ENCODE measurements around the gene ANKRD52. TPM values are rescaled to one million over a fixed set of nuclear protein-coding genes. Genes with fewer than 3 reads are reported as not detected.

ANKRD52 gene
- total and polyA plus RNA-seq, 9 of the 15 experiments (the other 6 are each of a cell fraction or from before 2014, with no cell fraction given) = 0.52 to 46.8 (median 7.9) TPM

DNA sequence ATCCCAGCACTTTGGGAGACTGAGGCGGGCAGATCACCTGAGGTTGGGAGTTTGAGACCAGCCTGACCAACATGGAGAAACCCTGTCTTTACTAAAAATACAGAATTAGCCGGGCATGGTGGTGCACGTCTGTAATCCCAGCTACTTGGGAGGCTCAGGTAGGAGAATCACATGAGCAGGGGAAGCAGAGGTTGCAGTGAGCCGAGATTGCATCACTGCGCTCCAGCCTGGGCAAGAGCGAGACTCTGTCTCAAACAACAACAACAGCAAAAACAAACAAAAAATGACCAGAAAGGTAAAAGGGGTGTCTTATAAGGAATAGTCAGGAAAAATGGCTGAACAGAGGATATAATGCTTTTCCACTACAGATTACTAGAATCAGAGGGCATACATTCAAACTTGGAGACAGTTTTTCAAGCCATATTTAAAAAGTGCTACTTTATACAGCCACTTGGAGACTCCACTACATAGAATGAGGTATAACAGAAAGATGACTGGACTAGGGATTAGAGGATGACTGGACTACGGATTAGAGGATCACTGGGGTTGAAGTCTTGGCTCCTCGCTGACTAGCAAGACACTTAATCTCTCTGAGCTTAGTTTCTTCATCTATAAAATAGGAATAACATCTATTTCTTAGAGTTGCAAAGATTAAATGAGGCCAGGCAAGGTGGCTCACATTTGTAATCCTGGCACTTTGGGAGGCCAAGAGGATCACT is 46.8 kb upstream of the ANKRD52 start:
- H3K4me1 ChIP-seq (replicated peaks in 1 of 2; ENCODE audit: control insufficient read depth in 2 of 2, insufficient read depth in 2 of 2, low read length in 2 of 2) = peaks cover 13 to 17% of the 10 kb centered on the region in 2 experiments
- TF ChIP-seq ZNF224 (CRISPR knock-in tag; IDR thresholded peaks at IDR 0.05) (no peak), ATF3 (IDR thresholded peaks at IDR 0.05) (peak; percentile 40), ATF3 (CRISPR knock-in tag; conservative IDR thresholded peaks at IDR 0.05) (no peak)
- WGBS (ENCODE audit: insufficient coverage, low coverage, missing lambda C conversion rate) = 90% methylated on average over 8 of the region's 8 CpGs
- no peaks in the 10 kb centered on the region for H3K9me1 ChIP-seq (ENCODE audit: control insufficient read depth, insufficient read depth, low read length)
- H3K36me3 ChIP-seq (ENCODE audit: control insufficient read depth, insufficient read depth, low read length) = peaks cover 50% of the 10 kb centered on the region
- ChIA-PET POLR2A (interaction anchor here (0.9 kb wide), 1 partner anchor 11 kb away, joined by 3 read pairs; the partner anchor contains the start of gene CNPY2), CTCF (ENCODE audit: low intra/inter-chr PET ratio) (no interaction called here)
- in situ Hi-C loops (cut with MboI) = no loop called here
- no peak overlapping the region for H3K4me2 ChIP-seq (ENCODE audit: insufficient read depth, low read length)
- no TSS peak for BruUV-seq (replicated peaks)
- H2AFZ ChIP-seq (ENCODE audit: low read depth, low read length) = no peak overlapping the region
- no peak overlapping the region for H3K4me3 ChIP-seq
- H3K79me2 ChIP-seq (ENCODE audit: control insufficient read depth, insufficient read depth, low read length) = peaks cover 6% of the 10 kb centered on the region; the same call in 2 of the 3 replicates
- no peaks in the 10 kb centered on the region for H3K27me3 ChIP-seq (ENCODE audit: control insufficient read depth in 2 of 2, insufficient read depth in 2 of 2, low read length in 2 of 2)
- no peaks in the 10 kb centered on the region for H3K9me3 ChIP-seq (replicated peaks; ENCODE audit: control insufficient read depth, insufficient read depth, low read depth, low read length)
- FAIRE-seq (no peak), ATAC-seq (no peak), DNase-seq (ENCODE audit: extremely low read depth in 1 of 4, low spot score in 3 of 4) (no peak)
- H3K27ac ChIP-seq (ENCODE audit: extremely low read depth, low read depth, low read length) = no peak overlapping the region
- no peak overlapping the region for H3K9ac ChIP-seq (ENCODE audit: insufficient read depth in 1 of 2, low read depth in 2 of 2, low read length in 2 of 2)
- no peaks in the 10 kb centered on the region for H4K20me1 ChIP-seq (replicated peaks; ENCODE audit: control insufficient read depth, insufficient read depth, low read length)
- intact Hi-C loops (cut with micrococcal nuclease) = no loop called here

- Histone ChIP-seq H3K36me3 (ENCODE audit: control insufficient read depth, insufficient read depth, low read length) (peaks cover 46% of the 10 kb centered on the region), H3K4me2 (ENCODE audit: insufficient read depth, low read length) (no peak overlapping the region), H3K79me2 (ENCODE audit: control insufficient read depth, insufficient read depth, low read length) (peaks cover 13% of the 10 kb centered on the region), H3K9me3 (replicated peaks; ENCODE audit: control insufficient read depth, insufficient read depth, low read depth, low read length) (no peaks in the 10 kb centered on the region), H4K20me1 (replicated peaks; ENCODE audit: control insufficient read depth, insufficient read depth, low read length) (no peaks in the 10 kb centered on the region), H2AFZ (ENCODE audit: low read depth, low read length) (no peak overlapping the region), H3K27ac (ENCODE audit: extremely low read depth, low read depth, low read length) (no peak overlapping the region), H3K4me3 (no peak overlapping the region), H3K4me1 (replicated peaks in 1 of 2; ENCODE audit: control insufficient read depth in 2 of 2, insufficient read depth in 2 of 2, low read length in 2 of 2) (peaks cover 13 to 18% of the 10 kb centered on the region in 2 experiments), H3K9me1 (ENCODE audit: control insufficient read depth, insufficient read depth, low read length) (no peaks in the 10 kb centered on the region), H3K27me3 (ENCODE audit: control insufficient read depth in 2 of 2, insufficient read depth in 2 of 2, low read length in 2 of 2) (no peaks in the 10 kb centered on the region), H3K9ac (ENCODE audit: insufficient read depth in 1 of 2, low read depth in 2 of 2, low read length in 2 of 2) (no peak overlapping the region)
- BruUV-seq (replicated peaks) = no TSS peak
- DNase-seq (ENCODE audit: extremely low read depth in 1 of 4, low spot score in 3 of 4) = no peak
- intact Hi-C loops (cut with micrococcal nuclease) (no loop called here), in situ Hi-C loops (cut with MboI) (no loop called here)
- no peak for ATAC-seq
- 85% methylated on average over 3 of the region's 3 CpGs for WGBS (ENCODE audit: insufficient coverage, low coverage, missing lambda C conversion rate)
- FAIRE-seq = no peak
- POLR2A ChIA-PET = interaction anchor here (0.9 kb wide), 1 partner anchor 12 kb away, joined by 3 read pairs; the partner anchor contains the start of gene CNPY2
- CTCF ChIA-PET (ENCODE audit: low intra/inter-chr PET ratio) = no interaction called here
- TF ChIP-seq CCAR2 (IDR thresholded peaks at IDR 0.05; ENCODE audit: low read depth, low read length) = no peak
- no peak for TF ChIP-seq RHOXF2B (CRISPR knock-in tag; conservative IDR thresholded peaks at IDR 0.05)
- no peak for TF ChIP-seq THRAP3 (IDR thresholded peaks at IDR 0.05; ENCODE audit: borderline replicate concordance)
- TF ChIP-seq ARNT (IDR thresholded peaks at IDR 0.05) = no peak
- TF ChIP-seq FOXK2 (conservative IDR thresholded peaks at IDR 0.05 in 1 of 2, IDR thresholded peaks at IDR 0.05 in 1 of 2; ENCODE audit: low read depth in 2 of 2) = no peak
- TF ChIP-seq ZNF384 (IDR thresholded peaks at IDR 0.05; ENCODE audit: low read depth, low read length) = no peak
- TF ChIP-seq MCM7 (IDR thresholded peaks at IDR 0.05) = no peak
- TF ChIP-seq MTA3 (IDR thresholded peaks at IDR 0.05; ENCODE audit: borderline replicate concordance) = no peak
- TF ChIP-seq ZFP1 (CRISPR knock-in tag; IDR thresholded peaks at IDR 0.05) = no peak
- TF ChIP-seq NR2F6 (CRISPR knock-in tag; IDR thresholded peaks at IDR 0.05) = no peak
- no peak for TF ChIP-seq CAMTA2 (CRISPR knock-in tag; conservative IDR thresholded peaks at IDR 0.05)
- TF ChIP-seq NFIC (IDR thresholded peaks at IDR 0.05) = no peak
- no peak for TF ChIP-seq ZNF584 (CRISPR knock-in tag; IDR thresholded peaks at IDR 0.05; ENCODE audit: low read depth)
Measured at GRCh38 chr12:56304276-56304675, 46.1 kb upstream of the ANKRD52 start.

All from K562 (cell line).